HepG2 (cell line): Measurements from ENCODE around the gene SLC22A23. TPM values are rescaled to one million over a fixed set of nuclear protein-coding genes. Genes with fewer than 3 reads are reported as not detected.

ENCODE experiments used
- BCLAF1 ChIP-seq: fragments of 450-650 bp; IDR thresholded peaks from 2 replicates; pipeline ENCODE4 v1.6.1; 2017; ENCODE audit warnings: mild to moderate bottlenecking
- CEBPZ ChIP-seq: IDR thresholded peaks from 2 replicates; pipeline ENCODE4 v1.6.1; 2012; ENCODE audit warnings: low read length, improper control_type of control experiment
- DNMT3B ChIP-seq: conservative IDR thresholded peaks from 2 replicates; pipeline ENCODE4 v1.6.1; 2016; ENCODE audit warnings: missing biosample characterization, control low read depth
- ELF1 ChIP-seq: sonication (generic); formaldehyde crosslinking; IDR thresholded peaks from 2 replicates; pipeline ENCODE4 v1.4.0; 2020; ENCODE audit warnings: missing genetic modification reagents
- JDP2 ChIP-seq: sonication (generic); formaldehyde crosslinking; IDR thresholded peaks from 2 replicates; pipeline ENCODE4 v1.8.1; 2022; ENCODE audit warnings: missing genetic modification reagents, borderline replicate concordance
- MAFF ChIP-seq: IDR thresholded peaks from 2 replicates; pipeline ENCODE4 v1.6.1; 2011; ENCODE audit warnings: low read depth, low read length, improper control_type of control experiment
- NCOA5 ChIP-seq: sonication (generic); formaldehyde crosslinking; IDR thresholded peaks from 2 replicates; pipeline ENCODE4 v1.4.0; 2020; ENCODE audit warnings: missing genetic modification reagents
- NFE2L1 ChIP-seq: sonication (generic); formaldehyde crosslinking; IDR thresholded peaks from 2 replicates; pipeline ENCODE4 v1.4.0; 2020; ENCODE audit warnings: missing genetic modification reagents, mild to moderate bottlenecking, borderline replicate concordance
- NFYB ChIP-seq: sonication (generic); formaldehyde crosslinking; IDR thresholded peaks from 2 replicates; pipeline ENCODE4 v1.4.0; 2020; ENCODE audit warnings: missing genetic modification reagents
- RFX5 ChIP-seq: IDR thresholded peaks from 2 replicates; pipeline ENCODE4 v1.6.1; 2011; ENCODE audit warnings: low read depth, low read length, improper control_type of control experiment
- SNAPC5 ChIP-seq: sonication (generic); formaldehyde crosslinking; IDR thresholded peaks from 2 replicates; pipeline ENCODE4 v1.8.1; 2023; ENCODE audit warnings: mild to moderate bottlenecking, missing genetic modification reagents, borderline replicate concordance
- SOX13 ChIP-seq, 3 experiments: fragments of 450-650 bp in 1 of 3; sonication (generic) in 1 of 3; formaldehyde crosslinking in 1 of 3; IDR thresholded peaks in 2 of 3; conservative IDR thresholded peaks in 1 of 3; 2 replicates each; pipeline versions ENCODE4 v1.5.0 to v1.6.1; 2016 to 2020; ENCODE audit warnings: antibody characterized with exemption in 1 of 3, mild to moderate bottlenecking in 1 of 3, missing compliant biosample characterization in 1 of 3, missing genetic modification reagents in 1 of 3, moderate library complexity in 1 of 3
- SP5 ChIP-seq: IDR thresholded peaks from 2 replicates; pipeline ENCODE4 v1.6.1; 2016; ENCODE audit warnings: low read depth, borderline replicate concordance
- ZC3H13 ChIP-seq: sonication (generic); formaldehyde crosslinking; IDR thresholded peaks from 2 replicates; pipeline ENCODE4 v1.8.1; 2023; ENCODE audit warnings: mild to moderate bottlenecking, missing genetic modification reagents, moderate library complexity
- ZFP1 ChIP-seq: IDR thresholded peaks from 2 replicates; pipeline ENCODE4 v1.6.1; 2016
- ZFP62 ChIP-seq: sonication (generic); formaldehyde crosslinking; IDR thresholded peaks from 2 replicates; pipeline ENCODE4 v1.4.0; 2020; ENCODE audit warnings: missing genetic modification reagents
- ZNF12 ChIP-seq: sonication (generic); formaldehyde crosslinking; IDR thresholded peaks from 2 replicates; pipeline ENCODE4 v1.5.0; 2020; ENCODE audit warnings: missing genetic modification reagents
- ZNF225 ChIP-seq: sonication (generic); formaldehyde crosslinking; IDR thresholded peaks from 2 replicates; pipeline ENCODE4 v1.4.0; 2020; ENCODE audit warnings: mild to moderate bottlenecking, missing genetic modification reagents
- ZNF446 ChIP-seq: sonication (generic); formaldehyde crosslinking; IDR thresholded peaks from 2 replicates; pipeline ENCODE4 v1.5.0; 2020; ENCODE audit warnings: mild to moderate bottlenecking, missing genetic modification reagents
- ZNF549 ChIP-seq: sonication (generic); formaldehyde crosslinking; IDR thresholded peaks from 2 replicates; pipeline ENCODE4 v1.5.0; 2020; ENCODE audit warnings: missing genetic modification reagents
- ZSCAN12 ChIP-seq: sonication (generic); formaldehyde crosslinking; IDR thresholded peaks from 2 replicates; pipeline ENCODE4 v1.9.0; 2021; ENCODE audit warnings: mild to moderate bottlenecking, missing genetic modification reagents
- polyA plus RNA-seq, 8 experiments: library from polyadenylated mRNA; depleted of rRNA in 3 of 8; stranded (reverse) in 7 of 8; unstranded in 1 of 8; fragments of >200 nt; fragmentation: Illumina TruSeq in 4 of 8; extraction: Trizol in 4 of 8; gene quantifications; 2 replicates each; pipeline versions ENCODE4 v1.2.1 to v1.2.3, GENCODE V29; 2011 to 2016; ENCODE audit warnings: low read depth in 4 of 8, missing spikeins in 1 of 8, mixed read lengths in 1 of 8; ENCODE audit not compliant: insufficient read depth in 1 of 8
- total RNA-seq, 5 experiments: library from RNA; depleted of rRNA; stranded (reverse); fragments of >200 nt; fragmentation: Illumina TruSeq; extraction: Trizol; gene quantifications; 2 replicates each; pipeline ENCODE4 v1.2.3, GENCODE V29; 2016; ENCODE audit warnings: low read depth in 1 of 5

SLC22A23 gene
- total and polyA plus RNA-seq, 2 of the 13 experiments (the other 11 are each of a cell fraction or from before 2014, with no cell fraction given): 11.8 to 17.5 TPM

GRCh38 chr6:3379482-3380060 lies 77.3 kb downstream of the SLC22A23 start (continued):
- TF ChIP-seq ZC3H13 (CRISPR knock-in tag): no peak
- no peak for TF ChIP-seq ELF1 (CRISPR knock-in tag)
- TF ChIP-seq SNAPC5: no peak
- TF ChIP-seq ZFP62 (CRISPR knock-in tag): no peak
- no peak for TF ChIP-seq JDP2 (CRISPR knock-in tag)
- TF ChIP-seq DNMT3B (CRISPR knock-in tag): 0 out of 2 replicates have a peak, but pooled peaks have one; percentile 19
- peak; percentile 26; the same call in 1 of the 2 replicates for TF ChIP-seq SOX13 (IDR thresholded peaks at IDR 0.05)
- TF ChIP-seq SOX13 (CRISPR knock-in tag; conservative IDR thresholded peaks at IDR 0.05 in 1 of 2, IDR thresholded peaks at IDR 0.05 in 1 of 2): peak in 1 of 2 experiments; percentile 62; a peak in 2 of 4 replicates
- no peak for TF ChIP-seq RFX5
- TF ChIP-seq NFYB (CRISPR knock-in tag): no peak
- no peak for TF ChIP-seq MAFF
- no peak for TF ChIP-seq BCLAF1
- TF ChIP-seq ZNF12 (CRISPR knock-in tag): peak; percentile 78; the same call in 1 of the 2 replicates
- no peak for TF ChIP-seq CEBPZ
- peak; percentile 32; the same call in 1 of the 2 replicates for TF ChIP-seq SP5
- no peak for TF ChIP-seq ZSCAN12 (CRISPR knock-in tag)
- TF ChIP-seq NCOA5 (CRISPR knock-in tag): no peak
- no peak for TF ChIP-seq ZNF225 (CRISPR knock-in tag)
- no peak for TF ChIP-seq ZFP1
- TF ChIP-seq ZNF446: no peak
- TF ChIP-seq NFE2L1: no peak
- no peak for TF ChIP-seq ZNF549 (CRISPR knock-in tag)
- TF ChIP-seq, all 625 proteins: peak for 113
